C4-2B (cell line): ENCODE data around the gene TFF2.

ENCODE experiments used
- CTCF ChIP-seq: fragments of 450-650 bp; conservative IDR thresholded peaks from 2 replicates; pipeline ENCODE4 v1.5.1; 2017; ENCODE audit warnings: mild to moderate bottlenecking
- ZFX ChIP-seq: fragments of 450-650 bp; IDR thresholded peaks from 2 replicates; pipeline ENCODE4 v1.6.1; 2017

GRCh38 chr21:42379426-42380215 lies 28.8 kb upstream of the TFF2 start:
- TF ChIP-seq CTCF (no peak), ZFX (no peak)
